Rectal smooth muscle tissue (tissue), 1 donor: ENCODE data around the gene ARHGEF19.
"Not testable (repeated sequence)": the region's sequence is repeated elsewhere in the genome, so short reads cannot be mapped to it uniquely, and the experiment has no call there.

Experiments
- H3K27ac ChIP-seq: one replicate; pipeline ENCODE4 v1.7.0; 2013; ENCODE audit warnings: low read depth, low read length, inconsistent platforms
- H3K27me3 ChIP-seq: one replicate; pipeline ENCODE4 v1.7.0; 2013; ENCODE audit warnings: low read length; ENCODE audit not compliant: control insufficient read depth, insufficient read depth
- H3K36me3 ChIP-seq: one replicate; pipeline ENCODE4 v1.7.0; 2013; ENCODE audit warnings: low read length; ENCODE audit not compliant: control insufficient read depth, insufficient read depth
- H3K4me1 ChIP-seq: one replicate; pipeline ENCODE4 v1.7.0; 2013; ENCODE audit warnings: low read length; ENCODE audit not compliant: control insufficient read depth, insufficient read depth
- H3K4me3 ChIP-seq: one replicate; pipeline ENCODE4 v1.7.0; 2013; ENCODE audit warnings: low read length
- H3K9ac ChIP-seq: one replicate; pipeline ENCODE4 v1.7.0; 2013; ENCODE audit warnings: low read length

ARHGEF19 gene

DNA sequence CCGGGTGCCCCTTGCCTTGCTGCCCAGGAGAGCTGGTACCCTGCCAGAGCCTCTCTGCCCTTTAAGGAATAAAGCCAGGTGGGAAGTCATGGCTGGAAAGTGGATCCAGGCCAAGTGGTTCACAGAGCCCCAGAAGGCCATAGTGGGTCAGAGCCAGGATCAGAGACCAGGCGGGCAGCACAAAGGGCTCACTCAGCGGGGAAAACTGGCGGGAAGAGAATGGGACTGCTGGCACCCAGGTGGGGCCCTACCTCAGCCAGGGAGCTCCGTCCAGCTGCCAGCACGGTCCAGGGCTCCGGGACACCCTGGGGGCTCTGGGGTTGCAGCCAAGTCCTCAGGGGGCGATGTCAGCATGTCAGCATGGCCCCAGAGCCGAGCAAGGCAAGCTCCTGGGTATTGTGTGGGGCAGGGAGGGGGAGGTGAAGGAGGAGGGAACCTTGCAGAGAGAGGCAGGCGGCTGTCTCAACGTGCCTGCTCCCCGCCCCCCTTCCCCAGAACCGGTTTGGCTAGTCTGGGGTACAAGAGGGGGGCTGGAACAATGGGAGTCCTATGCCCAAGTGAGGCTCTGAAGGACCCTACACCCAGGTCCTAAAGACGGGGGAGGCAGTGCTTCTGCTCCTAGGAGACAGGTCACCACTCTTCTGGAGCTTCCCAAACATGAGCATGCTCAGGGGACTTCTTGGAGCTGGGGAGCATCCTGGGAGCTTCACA, at the start of gene ARHGEF19:
TSS of gene ARHGEF19 (minus strand) at position 402 of the 711 bp plus-strand sequence. CDS start 3,598 bp downstream, outside the sequence.
- Histone ChIP-seq H3K27ac (no peak within 1 kb of the TSS), H3K4me1 (no peaks in the 10 kb centered on the region), H3K9ac (no peak within 1 kb of the TSS), H3K36me3 (no peaks in the 10 kb centered on the region), H3K27me3 (no peaks in the 10 kb centered on the region), H3K4me3 (no peak within 1 kb of the TSS)

DNA sequence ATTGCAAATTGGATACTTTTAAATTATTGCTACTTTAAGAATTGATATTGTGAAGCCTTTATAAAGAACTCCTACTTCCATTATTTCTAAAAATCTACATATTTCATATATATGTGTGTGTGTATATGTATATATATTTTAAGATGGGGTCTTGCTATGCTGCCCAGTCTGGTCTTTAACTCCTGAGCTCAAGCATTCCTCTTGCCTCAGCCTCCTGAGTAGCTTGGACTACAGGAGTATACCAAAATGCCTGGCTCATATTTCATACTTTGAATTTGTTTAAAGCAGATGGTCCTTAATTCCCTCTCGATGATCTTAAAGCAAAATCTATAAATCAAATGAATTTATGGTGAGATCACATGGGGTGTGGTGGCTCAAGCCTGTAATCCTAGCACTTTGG, 49.6 kb upstream of the ARHGEF19 start:
- Histone ChIP-seq H3K27ac (no peak overlapping the region), H3K4me1 (no peaks in the 10 kb centered on the region), H3K36me3 (no peaks in the 10 kb centered on the region), H3K4me3 (no peak overlapping the region), H3K27me3 (no peaks in the 10 kb centered on the region), H3K9ac (no peak overlapping the region)

- H3K36me3 ChIP-seq, result no peaks in the 10 kb centered on the region
- H3K4me1 ChIP-seq, result no peaks in the 10 kb centered on the region
- H3K27ac ChIP-seq, result no peak overlapping the region
- H3K9ac ChIP-seq, result no peak overlapping the region
- H3K27me3 ChIP-seq, result no peaks in the 10 kb centered on the region
- no peak overlapping the region for H3K4me3 ChIP-seq
Observed at GRCh38 chr1:16260814-16261213, 48.4 kb upstream of the ARHGEF19 start.

DNA sequence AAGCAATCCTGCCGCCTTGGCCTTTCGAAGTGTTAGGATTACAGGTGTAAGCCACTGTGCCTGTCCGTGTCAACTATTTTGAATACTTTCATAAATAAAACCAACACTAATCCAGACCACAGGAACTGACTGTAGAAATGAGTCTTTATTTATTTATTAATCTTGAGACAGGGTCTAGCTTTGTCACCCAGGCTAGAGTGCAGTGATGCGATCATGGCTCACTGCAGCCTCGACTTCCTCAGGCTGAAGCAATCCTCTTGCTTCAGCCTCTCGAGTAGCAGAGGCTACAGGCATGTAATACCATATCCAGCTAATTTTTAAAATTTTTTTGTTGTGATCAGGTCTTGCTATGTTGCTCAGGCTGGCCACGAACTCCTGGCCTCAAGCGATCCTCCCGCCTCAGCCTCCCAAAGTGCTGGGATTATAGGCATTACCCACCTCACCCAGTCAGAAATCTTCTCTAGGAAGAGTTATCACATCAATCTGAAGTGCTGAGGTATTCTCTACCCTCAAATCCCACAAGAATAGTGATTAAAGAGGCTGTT, 46.2 kb upstream of the ARHGEF19 start:
- Histone ChIP-seq H3K36me3 (no peaks in the 10 kb centered on the region), H3K9ac (no peak overlapping the region), H3K4me3 (no peak overlapping the region), H3K27me3 (no peaks in the 10 kb centered on the region), H3K27ac (no peak overlapping the region), H3K4me1 (no peaks in the 10 kb centered on the region)

GRCh38 chr1:16257968-16258367, 45.5 kb upstream of the ARHGEF19 start:
- no peaks in the 10 kb centered on the region for H3K4me1 ChIP-seq
- no peaks in the 10 kb centered on the region for H3K36me3 ChIP-seq
- H3K27ac ChIP-seq, result no peak overlapping the region
- H3K27me3 ChIP-seq, result no peaks in the 10 kb centered on the region
- H3K4me3 ChIP-seq, result no peak overlapping the region
- H3K9ac ChIP-seq, result no peak overlapping the region

DNA sequence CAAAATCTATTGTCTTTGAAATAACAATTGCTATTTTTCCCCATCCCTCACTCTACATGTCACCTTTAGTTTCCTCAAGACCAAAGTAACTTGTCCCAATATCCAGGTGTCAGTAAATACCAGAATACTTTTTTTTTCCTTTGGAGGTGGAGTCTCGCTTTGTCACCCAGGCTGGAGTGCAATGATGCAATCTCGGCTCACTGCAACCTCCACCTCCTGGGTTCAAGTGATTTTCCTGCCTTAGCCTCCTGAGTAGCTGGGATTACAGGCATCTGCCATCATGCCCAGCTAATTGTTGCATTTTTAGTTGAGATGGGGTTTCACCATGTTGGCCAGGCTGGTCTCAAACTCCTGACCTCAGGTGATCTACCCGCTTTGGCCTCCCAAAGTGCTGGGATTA, 45.1 kb upstream of the ARHGEF19 start:
- H3K27ac ChIP-seq, H3K4me1 ChIP-seq, H3K36me3 ChIP-seq, H3K9ac ChIP-seq, H3K27me3 ChIP-seq, H3K4me3 ChIP-seq: not testable (repeated sequence)

- no peaks in the 10 kb centered on the region for H3K27me3 ChIP-seq
- no peak overlapping the region for H3K27ac ChIP-seq
- H3K9ac ChIP-seq, result no peak overlapping the region
- no peak overlapping the region for H3K4me3 ChIP-seq
- H3K36me3 ChIP-seq, result peaks cover 5% of the 10 kb centered on the region
- no peaks in the 10 kb centered on the region for H3K4me1 ChIP-seq
Observed at GRCh38 chr1:16256478-16256877, 44.0 kb upstream of the ARHGEF19 start.

DNA sequence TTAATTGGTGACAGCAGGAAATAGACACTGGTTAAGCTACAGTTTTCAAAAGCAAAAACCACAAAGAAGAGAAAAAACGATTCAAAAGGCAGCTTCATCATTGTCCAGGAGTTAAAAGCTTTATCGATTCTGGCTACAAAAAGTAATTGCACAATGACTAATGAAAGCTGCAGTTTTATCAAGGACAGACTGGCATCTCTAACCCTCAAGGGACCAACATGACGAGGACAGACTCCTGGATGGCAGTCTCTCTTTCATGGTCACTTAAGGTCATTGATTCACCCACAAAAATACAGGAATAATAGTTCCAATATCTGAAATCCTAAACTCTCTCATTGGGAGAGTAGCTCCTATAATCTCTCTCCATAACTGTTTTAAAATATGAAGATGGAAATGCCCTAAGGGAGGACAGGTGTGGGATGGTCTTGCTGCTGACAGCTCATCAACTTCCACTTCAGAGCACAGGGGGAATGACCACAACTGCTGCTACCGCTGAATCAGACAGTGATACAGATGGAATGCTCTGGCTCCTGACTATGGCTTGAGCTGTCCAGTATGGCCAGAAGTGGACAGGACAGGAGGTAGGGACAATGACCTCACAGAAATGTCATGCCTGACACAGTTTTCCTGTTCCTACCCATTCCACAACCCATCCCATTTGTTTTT, 41.9 kb upstream of the ARHGEF19 start:
- Histone ChIP-seq H3K9ac (no peak overlapping the region), H3K27me3 (no peaks in the 10 kb centered on the region), H3K36me3 (peaks cover 11% of the 10 kb centered on the region), H3K4me3 (no peak overlapping the region), H3K4me1 (peaks cover 2% of the 10 kb centered on the region), H3K27ac (no peak overlapping the region)

- peaks cover 11% of the 10 kb centered on the region for H3K4me1 ChIP-seq
- H3K27ac ChIP-seq, result no peak overlapping the region
- H3K36me3 ChIP-seq, result peaks cover 11% of the 10 kb centered on the region
- no peak overlapping the region for H3K4me3 ChIP-seq
- H3K27me3 ChIP-seq, result no peaks in the 10 kb centered on the region
- no peak overlapping the region for H3K9ac ChIP-seq
Observed at GRCh38 chr1:16253332-16253922, 41.0 kb upstream of the ARHGEF19 start.

DNA sequence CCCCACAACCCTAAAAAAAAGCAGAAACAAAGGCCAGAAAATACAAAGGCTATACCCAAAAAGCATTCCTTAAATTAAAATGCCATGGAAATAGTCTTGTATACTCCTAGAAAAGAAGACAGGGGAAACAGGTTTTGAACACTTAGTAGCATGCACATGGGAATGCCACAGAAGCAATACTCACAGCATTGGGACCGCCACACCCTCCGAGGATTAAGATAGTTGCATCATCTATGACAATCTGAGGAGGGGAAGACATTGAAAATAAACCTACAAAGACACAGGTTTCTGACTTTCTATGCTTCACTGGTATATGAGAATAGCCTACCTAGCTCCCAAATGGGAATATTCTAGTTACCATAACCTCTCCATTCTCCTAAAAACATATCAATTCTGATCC, 40.5 kb upstream of the ARHGEF19 start:
- no peak overlapping the region for H3K27ac ChIP-seq

DNA sequence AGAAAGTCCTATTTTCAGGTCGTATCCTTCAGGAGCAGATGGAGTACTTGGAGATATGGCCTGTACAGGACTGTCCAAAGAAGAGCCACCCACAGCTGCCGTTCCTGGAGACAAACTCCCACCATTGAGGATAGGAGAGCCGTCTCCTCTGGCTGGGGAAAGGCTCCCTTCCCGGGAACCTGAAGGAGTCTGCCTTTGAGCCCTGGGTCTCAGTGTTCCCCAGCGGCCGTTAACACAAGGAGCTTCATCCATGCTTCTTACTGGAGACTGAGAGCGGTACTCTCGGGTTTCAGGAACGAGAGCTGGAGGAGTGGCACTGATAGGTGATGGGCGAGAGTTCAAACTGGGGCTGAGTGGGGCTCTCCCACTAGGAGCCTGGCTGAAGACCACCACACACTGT, 38.9 kb upstream of the ARHGEF19 start:
- no peak overlapping the region for H3K9ac ChIP-seq
- peaks cover 20% of the 10 kb centered on the region for H3K4me1 ChIP-seq
- peaks cover 21% of the 10 kb centered on the region for H3K36me3 ChIP-seq
- H3K27me3 ChIP-seq, result no peaks in the 10 kb centered on the region
- no peak overlapping the region for H3K27ac ChIP-seq
- no peak overlapping the region for H3K4me3 ChIP-seq

More for the DNA sequence above, 40.5 kb upstream of the ARHGEF19 start:
- Histone ChIP-seq H3K4me3 (no peak overlapping the region), H3K4me1 (peaks cover 16% of the 10 kb centered on the region), H3K27me3 (no peaks in the 10 kb centered on the region), H3K36me3 (peaks cover 11% of the 10 kb centered on the region), H3K9ac (no peak overlapping the region)

DNA sequence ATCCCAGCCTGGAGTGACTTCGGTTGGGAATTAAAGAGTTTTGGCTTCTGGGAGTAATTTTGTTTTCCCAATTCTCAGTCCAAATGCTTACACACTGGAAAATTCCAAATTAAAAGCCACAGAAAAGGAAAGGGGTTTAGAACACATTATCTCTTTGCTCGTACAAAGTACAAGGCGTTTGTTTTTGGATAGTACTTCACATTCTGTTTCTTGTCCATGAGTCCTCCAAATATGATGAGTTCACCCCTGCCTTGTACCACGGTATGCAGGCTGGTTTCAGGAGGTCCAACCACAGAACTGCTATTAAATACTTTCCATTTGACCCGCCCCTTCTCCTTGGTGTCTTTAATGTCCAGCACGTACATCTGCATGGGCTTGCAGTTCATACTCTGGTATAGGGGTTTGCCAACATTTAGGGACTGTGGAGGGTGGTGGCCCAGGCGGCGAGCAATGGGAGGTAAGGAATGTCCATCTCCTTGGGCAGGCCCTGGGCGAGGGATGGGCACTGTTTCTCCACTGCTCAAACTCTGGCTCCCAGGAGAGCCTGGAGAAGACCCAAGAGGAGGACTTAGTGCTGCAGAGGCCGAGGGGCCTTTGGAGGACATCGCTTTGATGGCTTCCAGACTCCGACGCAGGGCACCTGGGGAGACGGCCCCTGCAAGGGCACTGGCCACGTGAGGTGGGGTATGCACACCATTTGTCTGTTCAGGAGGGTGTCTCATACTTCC, 38.2 kb upstream of the ARHGEF19 start:
- H3K4me3 ChIP-seq, result no peak overlapping the region
- H3K27me3 ChIP-seq, result no peaks in the 10 kb centered on the region
- H3K27ac ChIP-seq, result peak overlapping the region; percentile 38
- no peak overlapping the region for H3K9ac ChIP-seq
- peaks cover 20% of the 10 kb centered on the region for H3K4me1 ChIP-seq
- peaks cover 21% of the 10 kb centered on the region for H3K36me3 ChIP-seq
